CD4-positive, CD25-positive, alpha-beta regulatory T cell (primary cell): Measurements from ENCODE around the gene LRP3. TPM values are rescaled to one million over a fixed set of nuclear protein-coding genes. Genes with fewer than 3 reads are reported as not detected.

Experiments used
- ATAC-seq, 2 donors: fragments of 150-1000 bp; cut with Tn5 transposase; one replicate each; pipeline ENCODE4 v1.10.0; 2021; ENCODE audit warnings: low read depth in 2 of 2, moderate number of reproducible peaks in 2 of 2, moderate library complexity in 1 of 2
- DNase-seq, 3 donors: peaks; one replicate each; pipeline versions ENCODE4 v3.0.0 to v3.0.0-alpha.2; 2012 to 2022; ENCODE audit warnings: mixed read lengths in 1 of 3
- H3K27ac ChIP-seq: one replicate; pipeline ENCODE4 v1.7.0; 2013; ENCODE audit warnings: mild to moderate bottlenecking, low read length; ENCODE audit not compliant: insufficient read depth, poor library complexity, severe bottlenecking
- H3K27me3 ChIP-seq: one replicate; pipeline ENCODE4 v1.7.0; 2013; ENCODE audit warnings: low read length; ENCODE audit not compliant: control insufficient read depth, insufficient read depth
- H3K36me3 ChIP-seq: one replicate; pipeline ENCODE4 v1.7.0; 2013; ENCODE audit warnings: mild to moderate bottlenecking, low read length, moderate library complexity; ENCODE audit not compliant: control insufficient read depth, insufficient read depth
- H3K4me1 ChIP-seq: 2 replicates; pipeline ENCODE4 v1.7.0; 2013; ENCODE audit warnings: mild to moderate bottlenecking, low read length; ENCODE audit not compliant: insufficient read depth, control insufficient read depth, poor library complexity, severe bottlenecking
- H3K4me3 ChIP-seq: one replicate; pipeline ENCODE4 v1.7.0; 2013; ENCODE audit warnings: low read depth, mild to moderate bottlenecking, low read length, moderate library complexity
- H3K9me3 ChIP-seq, 2 experiments: 1 replicate in 1 of 2; 2 replicates in 1 of 2; pipeline ENCODE4 v1.7.0; 2013; ENCODE audit warnings: low read length in 2 of 2, mild to moderate bottlenecking in 1 of 2, moderate library complexity in 1 of 2; ENCODE audit not compliant: control insufficient read depth in 2 of 2
- H3K27ac Mint-ChIP-seq, 3 donors: one replicate each; pipeline ENCODE4 v1.8.0; 2020 to 2022; ENCODE audit warnings: mild to moderate bottlenecking in 3 of 3, mixed read lengths in 3 of 3, moderate library complexity in 2 of 3
- H3K27me3 Mint-ChIP-seq: one replicate; pipeline ENCODE4 v1.8.0; 2022; ENCODE audit warnings: mild to moderate bottlenecking, mixed read lengths
- H3K36me3 Mint-ChIP-seq: one replicate; pipeline ENCODE4 v1.8.0; 2020; ENCODE audit warnings: mixed read lengths
- H3K4me1 Mint-ChIP-seq, 4 donors: one replicate each; pipeline ENCODE4 v1.8.0; 2020 to 2022; ENCODE audit warnings: mixed read lengths in 4 of 4, mild to moderate bottlenecking in 1 of 4
- H3K4me3 Mint-ChIP-seq, 4 donors: one replicate each; pipeline ENCODE4 v1.8.0; 2020 to 2022; ENCODE audit warnings: mild to moderate bottlenecking in 4 of 4, mixed read lengths in 4 of 4, moderate library complexity in 3 of 4
- H3K9me3 Mint-ChIP-seq, 7 donors: one replicate each; pipeline ENCODE4 v1.8.0; 2020 to 2022; ENCODE audit warnings: mixed read lengths in 7 of 7, mild to moderate bottlenecking in 3 of 7, moderate library complexity in 2 of 7
- polyA plus RNA-seq, 4 donors: library from polyadenylated mRNA; unstranded; fragments of 300-500 nt; fragmentation: Illumina TruSeq; gene quantifications; one replicate each; pipeline ENCODE4 v1.2.3, GENCODE V29; 2021
- total RNA-seq: library from RNA; stranded (reverse); gene quantifications from one replicate; pipeline ENCODE4 v1.2.3, GENCODE V29; 2022

Gene LRP3
- total and polyA plus RNA-seq, 5 donors from 2014 or later, result not detected

GRCh38 chr19:33167438-33167837 lies 26.7 kb upstream of the LRP3 start:
- no peak overlapping the region for H3K27ac Mint-ChIP-seq
- H3K9me3 ChIP-seq, result peaks cover 0 to 4% of the 10 kb centered on the region in 2 experiments
- peaks cover 0 to 5% (median 3%) of the 10 kb centered on the region in 7 donors for H3K9me3 Mint-ChIP-seq
- H3K27me3 ChIP-seq, result no peaks in the 10 kb centered on the region
- ATAC-seq (no peak), DNase-seq (no peak)
- H3K36me3 ChIP-seq, result no peaks in the 10 kb centered on the region
- H3K36me3 Mint-ChIP-seq, result peaks cover 12% of the 10 kb centered on the region
- no peaks in the 10 kb centered on the region for H3K4me1 ChIP-seq
- peaks cover 7 to 24% (median 16%) of the 10 kb centered on the region in 4 donors for H3K4me1 Mint-ChIP-seq
- no peak overlapping the region for H3K4me3 ChIP-seq
- H3K27me3 Mint-ChIP-seq, result no peaks in the 10 kb centered on the region
- H3K4me3 Mint-ChIP-seq, result no peak overlapping the region
- no peak overlapping the region for H3K27ac ChIP-seq

- no peak overlapping the region for H3K27ac ChIP-seq
- DNase-seq, result no peak
- Mint-ChIP-seq H3K27me3 (no peaks in the 10 kb centered on the region), H3K4me3 (no peak overlapping the region), H3K27ac (no peak overlapping the region), H3K4me1 (peaks cover 8 to 34% (median 21%) of the 10 kb centered on the region in 4 donors), H3K36me3 (peaks cover 15% of the 10 kb centered on the region), H3K9me3 (peaks cover 0 to 5% (median 3%) of the 10 kb centered on the region in 7 donors)
- H3K4me1 ChIP-seq, result peaks cover 5% of the 10 kb centered on the region
- ATAC-seq, result no peak
- no peak overlapping the region for H3K4me3 ChIP-seq
- H3K36me3 ChIP-seq, result no peaks in the 10 kb centered on the region
- peaks cover 0 to 4% of the 10 kb centered on the region in 2 experiments for H3K9me3 ChIP-seq
- no peaks in the 10 kb centered on the region for H3K27me3 ChIP-seq
These were observed 25.6 kb upstream of the LRP3 start for GRCh38 chr19:33168528-33168927.

GRCh38 chr19:33171222-33171795 lies 22.8 kb upstream of the LRP3 start:
- H3K36me3 Mint-ChIP-seq, result peaks cover 9% of the 10 kb centered on the region

GRCh38 chr19:33171916-33172359 lies 22.2 kb upstream of the LRP3 start:
- no peak overlapping the region for H3K27ac Mint-ChIP-seq
- peak overlapping the region in 2 of 4 donors; percentile 10 to 69 for H3K4me3 Mint-ChIP-seq
- no peak overlapping the region for H3K4me3 ChIP-seq
- H3K27ac ChIP-seq, result no peak overlapping the region
- peaks cover 17 to 60% (median 35%) of the 10 kb centered on the region in 4 donors for H3K4me1 Mint-ChIP-seq
- H3K36me3 Mint-ChIP-seq, result peaks cover 12% of the 10 kb centered on the region
- peaks cover 18% of the 10 kb centered on the region for H3K4me1 ChIP-seq
- peaks cover 5% of the 10 kb centered on the region for H3K27me3 Mint-ChIP-seq
- H3K27me3 ChIP-seq, result no peaks in the 10 kb centered on the region
- peaks cover 0 to 4% of the 10 kb centered on the region in 2 experiments for H3K9me3 ChIP-seq
- no peak for DNase-seq
- H3K36me3 ChIP-seq, result no peaks in the 10 kb centered on the region
- no peak for ATAC-seq
- H3K9me3 Mint-ChIP-seq, result peaks cover 0 to 9% (median 5%) of the 10 kb centered on the region in 7 donors

More at GRCh38 chr19:33171222-33171795, 22.8 kb upstream of the LRP3 start:
- DNase-seq (no peak), ATAC-seq (no peak)
- Histone ChIP-seq H3K27ac (no peak overlapping the region), H3K4me3 (no peak overlapping the region), H3K4me1 (peaks cover 18% of the 10 kb centered on the region), H3K27me3 (no peaks in the 10 kb centered on the region), H3K9me3 (peaks cover 0 to 4% of the 10 kb centered on the region in 2 experiments), H3K36me3 (no peaks in the 10 kb centered on the region)
- Mint-ChIP-seq H3K9me3 (peaks cover 0 to 7% (median 3%) of the 10 kb centered on the region in 7 donors), H3K4me3 (peak overlapping the region in 1 of 4 donors; percentile 69), H3K27me3 (no peaks in the 10 kb centered on the region), H3K4me1 (peaks cover 16 to 55% (median 32%) of the 10 kb centered on the region in 4 donors), H3K27ac (no peak overlapping the region)

GRCh38 chr19:33174186-33174585 lies 19.9 kb upstream of the LRP3 start:
- Histone ChIP-seq H3K4me3 (no peak overlapping the region), H3K27me3 (no peaks in the 10 kb centered on the region), H3K9me3 (no peaks in the 10 kb centered on the region), H3K36me3 (no peaks in the 10 kb centered on the region), H3K27ac (no peak overlapping the region), H3K4me1 (peaks cover 18% of the 10 kb centered on the region)
- peak overlapping the region in 2 of 4 donors; percentile 39 to 47 for H3K4me3 Mint-ChIP-seq
- peaks cover 10% of the 10 kb centered on the region for H3K36me3 Mint-ChIP-seq
- H3K9me3 Mint-ChIP-seq, result peaks cover 0 to 5% (median 1%) of the 10 kb centered on the region in 7 donors
- H3K27ac Mint-ChIP-seq, result no peak overlapping the region
- peaks cover 14 to 67% (median 37%) of the 10 kb centered on the region in 4 donors for H3K4me1 Mint-ChIP-seq
- ATAC-seq (no peak), DNase-seq (no peak)
- peaks cover 8% of the 10 kb centered on the region for H3K27me3 Mint-ChIP-seq

GRCh38 chr19:33175156-33175782 lies 18.9 kb upstream of the LRP3 start:
- no peaks in the 10 kb centered on the region for H3K9me3 ChIP-seq
- peaks cover 14 to 69% (median 39%) of the 10 kb centered on the region in 4 donors for H3K4me1 Mint-ChIP-seq
- peaks cover 18% of the 10 kb centered on the region for H3K4me1 ChIP-seq
- ATAC-seq (no peak), DNase-seq (no peak)
- H3K27ac ChIP-seq, result no peak overlapping the region
- H3K4me3 Mint-ChIP-seq, result peak overlapping the region; percentile 97 to 100 (median 98)
- peak overlapping the region; percentile 88 for H3K4me3 ChIP-seq
- H3K36me3 Mint-ChIP-seq, result peaks cover 8% of the 10 kb centered on the region
- peaks cover 8% of the 10 kb centered on the region for H3K27me3 Mint-ChIP-seq
- H3K9me3 Mint-ChIP-seq, result peaks cover 0 to 5% (median 0%) of the 10 kb centered on the region in 7 donors
- H3K27me3 ChIP-seq, result no peaks in the 10 kb centered on the region
- no peaks in the 10 kb centered on the region for H3K36me3 ChIP-seq
- H3K27ac Mint-ChIP-seq, result peak overlapping the region; percentile 1 to 99 (median 98)

- Histone ChIP-seq H3K4me1 (peaks cover 18% of the 10 kb centered on the region), H3K27ac (peak overlapping the region; percentile 91), H3K27me3 (no peaks in the 10 kb centered on the region), H3K4me3 (peak overlapping the region; percentile 88), H3K9me3 (no peaks in the 10 kb centered on the region), H3K36me3 (no peaks in the 10 kb centered on the region)
- Mint-ChIP-seq H3K36me3 (peaks cover 8% of the 10 kb centered on the region), H3K27me3 (peaks cover 12% of the 10 kb centered on the region), H3K9me3 (peaks cover 0 to 5% (median 0%) of the 10 kb centered on the region in 7 donors), H3K4me3 (peak overlapping the region; percentile 97 to 100 (median 98)), H3K27ac (peak overlapping the region; percentile 98 to 99 (median 99)), H3K4me1 (peaks cover 14 to 68% (median 38%) of the 10 kb centered on the region in 4 donors)
- DNase-seq (peak in 2 of 3 donors; percentile 13 to 50), ATAC-seq (no peak)
These were observed 18.1 kb upstream of the LRP3 start for GRCh38 chr19:33175886-33176669.
